GM21381 (cell line): ENCODE results near the gene CKM.
"Not testable (repeated sequence)": the region's sequence is repeated elsewhere in the genome, so short reads cannot be mapped to it uniquely, and the experiment has no call there.

ENCODE experiments used
- ATAC-seq: cut with Tn5 transposase; IDR thresholded peaks from one replicate; pipeline ENCODE4 v1.9.1; 2021; ENCODE audit warnings: mild to moderate bottlenecking, moderate library complexity; ENCODE audit not compliant: unreplicated experiment

Gene CKM

DNA sequence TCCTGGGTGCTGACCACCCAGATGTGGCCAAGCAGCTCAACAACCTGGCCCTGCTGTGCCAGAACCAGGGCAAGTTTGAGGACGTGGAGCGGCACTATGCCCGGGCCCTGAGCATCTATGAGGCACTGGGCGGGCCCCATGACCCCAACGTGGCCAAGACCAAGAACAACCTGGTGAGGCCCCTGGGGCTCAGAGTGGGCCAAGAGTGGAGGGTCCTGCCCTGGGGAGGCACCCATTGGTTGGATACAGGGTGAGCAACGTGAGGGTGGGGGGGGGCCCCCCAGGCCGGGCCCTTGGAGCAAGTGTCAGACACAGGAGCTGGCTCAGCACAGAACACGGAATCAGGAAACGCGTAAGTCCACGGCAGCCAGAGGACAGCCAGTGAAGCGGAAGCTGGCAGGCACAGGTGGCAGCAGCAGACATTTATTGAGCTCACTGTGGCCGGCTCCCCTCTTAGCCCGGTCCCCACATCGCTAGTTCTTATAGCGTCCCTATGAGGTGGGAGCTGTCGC is 26.8 kb upstream of the CKM start:
- ATAC-seq = no peak

DNA sequence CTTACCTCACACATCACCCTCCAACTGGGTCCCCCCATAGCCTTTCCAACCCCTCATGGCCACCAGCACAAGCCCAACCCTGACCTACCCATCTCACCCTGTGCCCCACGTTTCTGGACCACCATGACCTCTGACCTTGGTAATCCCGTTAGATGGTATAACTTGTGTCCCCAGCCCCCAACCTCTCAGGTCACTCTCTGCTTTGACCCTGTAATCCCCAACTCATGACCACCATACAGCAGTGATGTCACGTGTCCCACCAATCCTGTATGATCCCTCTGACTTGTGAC is 26.4 kb upstream of the CKM start:
- ATAC-seq = no peak

DNA sequence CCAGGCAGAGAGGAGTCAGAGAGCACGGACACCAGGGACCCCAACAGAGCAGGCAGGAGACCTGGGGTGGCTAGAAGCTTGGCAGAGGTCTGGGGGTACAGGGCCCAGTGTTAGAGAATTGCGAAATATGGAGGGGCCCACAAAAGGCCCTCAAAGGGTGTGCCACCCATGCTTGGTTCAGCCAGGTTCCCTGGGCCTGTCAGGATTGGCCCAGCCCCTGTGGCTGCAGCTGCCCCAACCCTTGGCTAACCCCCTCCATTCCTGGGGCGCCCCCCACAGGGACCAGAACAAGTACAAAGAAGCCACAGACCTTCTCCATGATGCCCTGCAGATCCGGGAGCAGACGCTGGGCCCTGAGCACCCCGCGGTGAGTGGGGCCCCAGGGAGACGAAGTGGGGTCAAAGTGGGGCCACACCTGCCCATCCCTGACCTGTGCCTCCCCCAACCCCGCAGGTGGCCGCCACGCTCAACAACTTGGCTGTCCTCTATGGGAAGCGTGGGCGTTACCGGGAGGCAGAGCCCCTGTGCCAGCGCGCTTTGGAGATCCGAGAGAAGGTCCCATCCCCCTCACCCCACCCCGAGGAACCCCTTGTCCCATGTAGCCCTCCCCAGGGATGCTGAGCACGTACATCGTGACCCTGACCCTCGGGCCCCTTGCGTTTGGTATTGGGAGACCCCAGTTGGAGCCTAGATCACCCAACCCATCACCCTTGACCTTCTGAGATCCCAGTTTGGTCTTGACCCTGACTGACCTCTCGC is 25.9 kb upstream of the CKM start:
- ATAC-seq = no peak

DNA sequence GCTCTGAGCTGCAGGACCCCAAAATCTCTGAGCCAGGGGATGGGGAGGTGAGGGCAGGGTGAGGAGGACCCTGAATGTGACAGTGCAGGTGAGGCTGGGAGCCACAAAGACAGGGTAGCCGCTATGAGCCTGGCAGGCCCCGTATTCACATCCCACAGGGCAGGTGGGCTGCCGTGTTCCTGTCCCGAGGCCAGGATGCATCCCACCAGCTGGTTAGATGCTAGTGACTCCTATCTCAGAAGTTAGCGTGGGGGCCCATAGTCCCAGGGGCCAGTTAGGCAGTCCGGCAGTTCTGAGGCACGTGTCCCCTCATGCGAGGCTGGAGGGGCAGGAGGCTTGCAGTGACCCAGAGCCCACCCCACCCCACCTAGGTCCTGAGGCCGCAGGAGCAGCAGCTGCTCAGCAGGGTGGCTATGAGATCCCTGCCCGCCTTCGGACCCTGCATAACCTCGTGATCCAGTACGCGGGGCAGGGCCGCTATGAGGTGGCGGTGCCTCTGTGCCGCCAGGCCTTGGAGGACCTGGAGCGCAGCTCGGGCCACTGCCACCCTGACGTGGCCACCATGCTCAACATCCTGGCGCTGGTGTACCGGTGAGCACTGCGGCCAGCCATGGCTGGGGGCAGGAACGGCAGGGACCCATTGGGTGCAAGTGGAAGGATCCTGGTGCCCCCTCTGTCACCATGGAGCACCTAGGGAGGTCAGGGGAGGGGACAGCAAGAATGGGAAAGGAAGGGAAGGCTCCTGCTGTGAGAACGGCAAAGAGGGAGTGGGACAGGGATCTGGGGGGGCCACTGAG is 25.1 kb upstream of the CKM start:
- no peak for ATAC-seq

DNA sequence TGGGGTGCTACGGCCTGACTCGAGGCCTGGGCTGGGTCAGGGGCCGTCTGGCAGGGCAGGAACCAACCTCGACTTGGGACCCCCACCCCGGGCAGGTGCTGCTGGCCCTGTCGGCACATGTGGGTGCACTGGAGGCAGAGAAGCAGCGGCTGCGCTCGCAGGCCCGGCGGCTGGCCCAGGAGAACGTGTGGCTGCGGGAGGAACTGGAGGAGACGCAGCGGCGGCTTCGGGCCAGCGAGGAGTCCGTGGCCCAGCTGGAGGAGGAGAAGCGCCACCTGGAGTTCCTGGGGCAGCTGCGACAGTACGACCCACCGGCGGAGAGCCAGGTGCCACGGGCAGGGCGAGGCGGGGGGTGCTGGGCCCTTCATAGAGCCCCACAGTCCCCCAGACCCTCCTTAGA is 23.8 kb upstream of the CKM start:
- no peak for ATAC-seq

DNA sequence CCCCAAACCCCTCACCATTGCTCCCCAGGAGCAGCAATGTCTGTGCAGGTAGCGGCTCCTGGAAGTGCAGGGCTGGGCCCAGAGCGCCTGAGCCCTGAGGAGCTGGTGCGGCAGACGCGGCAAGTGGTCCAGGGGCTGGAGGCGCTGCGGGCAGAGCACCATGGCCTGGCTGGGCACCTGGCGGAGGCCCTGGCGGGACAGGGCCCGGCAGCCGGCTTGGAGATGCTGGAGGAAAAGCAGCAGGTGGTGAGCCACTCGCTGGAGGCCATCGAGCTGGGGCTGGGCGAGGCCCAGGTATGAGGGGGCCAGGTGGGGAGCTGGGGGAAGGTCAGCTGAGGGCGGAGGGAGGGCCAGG is 22.8 kb upstream of the CKM start:
- no peak for ATAC-seq

DNA sequence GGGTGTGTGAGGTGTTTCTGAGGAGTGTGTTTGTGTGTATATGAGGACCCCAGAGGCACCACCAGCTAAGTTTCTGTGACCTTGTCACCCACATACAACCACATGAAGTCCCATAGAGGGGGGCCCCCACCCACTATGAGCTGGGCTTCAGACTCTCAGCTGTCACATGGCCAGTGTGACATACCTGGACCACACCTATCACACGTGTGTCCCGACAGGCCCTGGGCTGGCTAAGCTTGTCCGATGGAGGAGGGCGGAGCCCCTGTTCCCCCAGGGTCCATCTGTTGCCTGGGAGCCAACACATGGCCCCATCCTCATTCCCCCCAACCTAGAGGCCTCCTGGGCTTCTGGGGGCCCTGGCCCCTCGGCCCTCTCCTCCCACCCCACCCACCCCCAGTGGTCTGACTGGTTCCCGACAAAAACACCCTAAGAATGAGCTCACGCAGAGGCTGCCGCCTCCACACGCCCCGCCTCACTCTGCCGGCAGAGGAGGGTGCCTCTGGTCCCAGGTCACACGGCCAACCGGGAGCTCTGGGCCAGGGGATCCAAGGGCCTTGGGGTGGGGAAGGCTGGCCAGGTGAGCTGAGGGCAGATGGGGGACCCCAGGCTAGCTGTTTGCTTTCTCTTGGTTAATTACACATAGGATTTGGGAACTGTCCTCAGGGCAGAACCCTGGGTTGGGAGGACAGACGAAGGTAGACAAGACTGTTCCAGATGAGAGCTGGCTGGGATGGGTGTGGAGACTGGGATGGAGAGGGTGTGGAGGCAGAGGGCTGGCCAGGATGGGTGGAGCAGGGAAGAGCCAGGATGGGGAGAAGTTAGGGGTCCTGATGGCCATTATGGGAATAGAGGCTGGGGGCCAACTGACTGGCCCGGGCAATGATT is 22.2 kb upstream of the CKM start:
- no peak for ATAC-seq

DNA sequence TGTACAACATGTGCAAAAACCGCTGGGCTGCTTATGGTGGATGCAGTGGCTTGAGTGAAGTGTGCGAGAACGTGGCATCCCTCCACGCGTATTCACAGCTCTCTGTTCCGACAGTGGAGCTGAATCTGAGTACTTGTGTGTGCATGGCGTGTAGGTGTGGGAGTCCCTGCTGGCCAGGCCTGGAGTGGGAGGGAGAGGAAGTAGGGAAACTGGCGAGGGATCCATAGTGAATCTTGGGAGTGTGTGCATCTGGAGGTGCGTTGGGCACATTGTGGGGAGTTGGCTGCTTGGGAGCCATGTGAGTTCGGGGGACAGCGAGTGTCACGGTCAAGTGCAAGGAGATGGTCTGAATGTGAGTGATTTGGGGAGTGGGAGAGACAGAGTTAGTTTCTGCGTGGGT is 20.2 kb upstream of the CKM start:
- no peak for ATAC-seq

DNA sequence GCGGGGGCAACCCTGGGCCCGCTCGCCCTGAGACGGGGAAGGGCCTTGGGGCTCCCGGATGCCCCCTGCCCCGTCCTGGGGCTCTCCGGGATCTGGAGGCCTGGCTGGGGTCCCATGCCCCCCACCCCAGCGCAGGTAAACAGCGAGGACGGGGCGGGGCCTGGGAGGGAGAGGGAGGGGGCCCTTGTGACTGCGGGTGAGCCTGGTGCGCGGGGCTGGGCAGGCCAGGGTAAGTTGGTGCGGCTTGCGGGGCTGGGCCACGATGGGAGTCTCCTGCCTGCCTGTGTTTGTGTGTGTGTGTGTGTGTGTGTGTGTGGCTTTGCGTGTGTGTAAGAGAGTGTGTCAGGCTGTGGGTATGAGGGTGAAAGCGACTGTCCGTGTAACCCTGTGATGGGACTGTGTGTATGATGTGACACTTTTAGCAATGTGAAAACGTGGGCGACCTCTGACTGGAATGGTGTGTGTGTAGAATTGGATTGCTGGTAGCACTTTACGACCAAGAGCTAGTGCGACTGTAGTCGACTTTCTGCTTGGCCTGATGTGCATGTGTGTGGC is 18.3 kb upstream of the CKM start:
- ATAC-seq = no peak

DNA sequence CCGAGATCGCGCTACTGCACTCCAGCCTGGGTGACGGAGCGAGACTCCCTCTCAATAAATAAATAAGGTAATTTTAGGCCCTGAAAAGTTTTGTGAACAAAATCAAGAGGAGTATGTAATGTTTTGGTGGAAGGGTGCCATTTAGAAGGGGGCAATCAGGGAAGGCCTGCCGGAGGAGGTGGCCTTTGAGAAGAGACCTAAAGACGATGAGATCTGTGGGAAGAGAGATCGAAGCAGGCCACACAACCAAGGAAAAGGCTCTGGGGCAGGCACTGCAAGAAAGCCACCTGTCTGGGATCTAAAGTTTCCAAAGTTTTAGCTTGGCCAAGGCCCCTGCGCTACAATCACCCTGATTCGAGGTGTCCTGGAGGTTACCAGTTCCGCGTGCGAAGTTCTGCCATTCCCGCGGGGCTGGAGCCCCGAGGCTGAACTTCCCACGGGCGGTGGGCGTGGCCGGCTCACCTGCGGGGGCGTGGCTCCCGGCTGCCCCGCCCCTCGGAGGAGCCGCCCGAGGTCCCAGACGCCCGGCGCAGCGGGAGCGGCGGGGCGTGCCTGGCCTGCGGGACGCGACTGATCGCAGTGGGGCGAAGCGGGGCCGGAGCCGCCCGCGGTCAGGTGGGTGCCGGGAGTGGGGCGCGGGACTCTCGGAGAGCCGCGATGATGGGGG is 17.7 kb upstream of the CKM start, which contains the start of gene KLC3:
Gene KLC3 (plus strand): TSS at position 519 of the 667 bp plus-strand sequence. CDS start 4,792 bp downstream, outside the sequence.
- ATAC-seq = no peak

DNA sequence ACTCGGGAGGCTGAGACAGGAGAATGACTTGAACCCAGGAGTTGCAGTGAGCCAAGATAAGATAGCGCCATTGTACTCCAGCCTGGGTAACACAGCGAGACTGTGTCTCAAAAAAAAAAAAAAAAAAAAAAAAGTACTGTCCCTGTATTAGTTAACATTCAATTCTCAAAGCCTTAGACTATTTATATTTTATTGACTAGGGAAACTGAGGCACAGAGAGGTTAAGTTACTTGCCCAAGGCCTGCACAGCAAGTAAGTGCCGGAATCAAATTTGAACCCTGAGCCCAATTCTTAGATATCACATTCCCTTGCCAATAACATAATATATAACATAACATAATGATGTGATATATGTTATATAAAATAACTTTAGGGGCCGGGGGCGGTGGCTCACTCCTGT is 17.0 kb upstream of the CKM start:
- no peak for ATAC-seq

DNA sequence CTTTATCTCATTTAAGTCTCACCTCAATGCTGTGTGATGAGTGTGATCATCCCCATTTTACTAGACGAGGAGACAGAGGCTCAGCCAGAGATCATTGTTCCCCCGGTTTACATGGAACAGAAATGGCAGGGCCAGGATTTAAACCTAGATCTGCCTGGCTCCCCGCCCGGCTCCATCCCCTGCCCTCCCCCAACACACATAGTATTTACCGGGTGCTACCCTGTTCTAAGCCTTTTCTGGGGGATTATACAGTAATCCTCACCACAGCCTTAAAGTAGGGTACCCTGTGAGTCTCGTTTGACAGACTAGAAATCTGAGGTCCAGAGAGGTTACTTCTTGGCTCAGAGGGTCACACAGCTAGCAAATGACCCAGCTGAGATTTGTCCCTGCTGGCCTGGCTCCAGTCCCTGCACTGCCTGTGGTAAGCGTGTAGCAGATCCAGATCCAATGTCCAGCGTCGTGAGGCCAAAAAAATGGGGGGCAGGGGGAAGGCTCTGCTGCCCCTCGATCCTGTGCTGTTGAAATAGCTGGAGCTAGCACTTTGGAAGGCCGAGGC is 14.1 kb upstream of the CKM start:
- no peak for ATAC-seq

DNA sequence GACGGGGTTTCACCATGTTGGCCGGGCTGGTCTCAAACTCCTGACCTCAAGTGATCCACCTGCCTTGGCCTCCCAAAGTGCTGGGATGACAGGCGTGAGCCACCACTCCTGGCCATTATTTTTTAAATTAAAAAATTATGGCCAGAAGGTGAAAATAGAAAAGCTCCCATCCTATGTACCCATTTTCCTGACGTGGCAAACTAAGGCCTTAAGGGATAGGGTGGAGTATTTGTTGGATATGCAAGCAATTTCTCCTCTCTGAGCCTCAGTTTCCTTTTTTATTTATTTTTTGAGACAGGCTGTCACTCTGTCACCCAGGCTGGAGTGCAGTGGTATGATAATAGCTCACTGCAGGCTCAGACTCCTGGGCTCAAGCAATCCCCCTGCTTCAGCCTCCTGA is 12.2 kb upstream of the CKM start:
- ATAC-seq = not testable (repeated sequence)

DNA sequence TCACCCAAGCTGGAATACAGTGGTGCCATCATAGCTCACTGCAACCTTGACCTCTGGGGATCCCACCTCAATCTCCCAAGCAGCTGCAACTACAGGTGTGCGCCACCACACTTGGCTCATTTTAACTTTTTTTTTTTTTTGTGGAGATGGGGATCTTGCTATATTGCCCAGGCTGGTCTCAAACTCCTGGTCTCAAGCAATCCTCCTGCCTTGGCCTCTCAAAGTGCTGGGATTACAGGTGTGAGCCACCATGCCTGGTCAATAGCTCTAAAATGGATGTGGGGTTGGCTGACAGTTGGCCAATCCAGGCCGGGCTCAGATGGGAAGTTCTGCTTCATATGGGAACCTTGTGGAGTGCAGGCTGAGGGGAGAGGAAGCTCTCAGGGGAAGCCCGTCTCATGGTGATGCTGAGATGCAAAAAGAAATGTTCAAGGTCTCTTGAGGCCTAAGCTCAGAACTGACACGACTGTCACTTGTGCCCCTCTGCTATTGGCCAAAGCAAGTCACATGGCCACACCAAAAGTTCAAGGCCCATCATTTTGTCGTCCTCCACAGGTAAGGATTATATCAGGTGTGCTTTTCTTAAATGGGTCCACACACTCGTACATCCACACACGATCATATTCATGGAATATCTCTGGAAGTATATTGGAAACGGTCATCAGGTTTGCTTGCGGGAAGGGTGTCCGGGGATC is 11.1 kb upstream of the CKM start:
- no peak for ATAC-seq

DNA sequence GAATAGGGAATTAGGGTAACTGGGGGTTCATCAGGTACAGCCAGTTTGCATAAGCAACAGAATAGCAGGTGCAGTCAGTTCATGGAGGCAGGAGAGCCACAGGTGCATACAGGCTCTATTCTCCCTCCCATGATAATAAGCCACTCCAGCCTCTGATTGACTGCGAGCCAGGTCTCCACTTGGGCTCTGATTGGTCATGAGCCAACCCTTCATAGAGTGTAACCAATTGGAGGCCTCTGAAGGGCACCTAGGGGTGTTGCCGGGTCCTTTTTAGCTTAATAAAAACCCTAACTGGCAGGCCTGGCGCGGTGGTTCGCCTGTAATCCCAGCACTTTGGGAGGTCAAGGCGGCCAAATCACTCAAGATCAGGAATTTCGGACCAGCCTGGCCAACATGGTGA is 8.7 kb upstream of the CKM start:
- ATAC-seq = no peak

DNA sequence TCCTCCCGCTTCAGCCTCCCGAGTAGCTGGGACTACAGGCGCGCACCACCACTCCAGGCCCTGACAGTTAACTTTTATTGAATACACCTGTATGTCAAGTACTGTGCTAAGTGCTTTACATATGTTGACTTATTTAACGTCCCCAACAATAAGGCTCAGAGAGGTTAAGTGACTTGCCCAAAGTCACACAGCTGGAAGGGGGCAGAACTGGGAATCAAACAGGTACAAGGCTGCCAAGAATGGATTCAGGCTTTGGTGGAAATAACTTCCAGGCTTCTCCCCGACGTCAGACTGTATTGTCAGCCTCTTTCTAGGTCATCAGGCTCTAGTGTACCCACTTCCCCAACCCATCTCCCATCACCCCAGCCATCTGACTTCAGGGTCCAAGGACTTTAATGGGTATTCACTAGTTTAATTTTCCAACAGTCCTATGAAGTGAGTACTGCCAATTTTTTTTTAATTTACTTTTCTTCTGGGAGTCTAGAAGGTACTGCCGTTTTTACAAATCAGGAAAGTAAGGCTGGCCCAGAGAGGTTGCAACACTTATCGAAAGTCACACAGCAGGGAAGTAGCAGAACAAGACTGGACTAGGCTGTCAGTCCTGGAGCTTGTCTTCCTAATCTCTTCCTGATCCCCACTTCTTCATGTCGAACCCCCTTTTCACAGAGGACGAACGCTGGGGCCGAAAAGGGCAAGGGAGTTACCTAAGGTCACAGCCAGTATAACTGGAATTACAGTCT is 4.9 kb upstream of the CKM start:
- ATAC-seq = no peak

DNA sequence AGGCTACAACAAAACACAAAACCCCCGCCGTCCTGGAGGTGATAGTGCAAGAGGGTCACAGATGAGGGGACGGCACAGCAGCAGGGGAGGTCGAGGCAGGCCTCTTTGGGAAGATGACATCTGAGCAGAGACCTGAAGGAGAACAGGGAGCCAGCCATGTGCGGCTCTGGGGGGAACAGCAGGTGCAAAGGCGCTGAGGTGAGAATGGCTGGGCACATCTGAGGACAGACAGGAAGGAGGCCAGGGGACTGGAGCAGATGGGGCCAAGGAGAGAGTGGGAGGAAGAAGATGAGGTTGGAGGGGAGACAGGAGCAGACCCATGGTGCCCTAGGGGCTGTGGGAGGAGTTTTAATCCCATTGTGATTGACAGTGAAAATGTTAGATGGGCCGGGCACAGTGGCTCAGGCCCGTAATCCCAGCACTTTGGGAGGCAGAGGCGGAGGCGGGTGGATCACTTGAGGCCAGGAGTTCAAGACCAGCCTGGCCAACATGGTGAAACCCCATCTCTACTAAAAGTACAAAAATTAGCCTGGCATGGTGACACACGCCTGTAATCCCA is 1.8 kb upstream of the CKM start:
- ATAC-seq = no peak

DNA sequence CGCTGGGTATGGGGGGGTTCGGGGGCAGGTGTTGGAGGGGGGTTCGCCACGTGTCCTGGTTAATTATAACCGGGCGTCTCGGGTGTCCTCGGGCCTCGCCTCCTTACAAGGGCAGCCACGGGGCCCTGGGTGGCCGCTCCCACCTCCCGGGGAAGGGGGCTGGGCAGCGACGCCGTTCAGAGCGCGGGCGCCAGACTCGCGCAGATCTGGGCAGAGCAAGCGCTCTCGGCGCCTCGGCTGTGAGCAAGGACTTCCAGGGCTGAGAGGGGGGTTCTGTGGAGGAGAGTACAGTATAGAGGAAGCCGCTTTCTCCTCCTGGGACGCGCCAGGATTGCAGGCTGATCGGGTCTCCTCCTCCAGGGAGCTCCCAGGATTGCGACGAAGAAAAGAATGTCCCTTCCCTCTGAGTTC is 1.0 kb upstream of the CKM start:
- no peak for ATAC-seq

DNA sequence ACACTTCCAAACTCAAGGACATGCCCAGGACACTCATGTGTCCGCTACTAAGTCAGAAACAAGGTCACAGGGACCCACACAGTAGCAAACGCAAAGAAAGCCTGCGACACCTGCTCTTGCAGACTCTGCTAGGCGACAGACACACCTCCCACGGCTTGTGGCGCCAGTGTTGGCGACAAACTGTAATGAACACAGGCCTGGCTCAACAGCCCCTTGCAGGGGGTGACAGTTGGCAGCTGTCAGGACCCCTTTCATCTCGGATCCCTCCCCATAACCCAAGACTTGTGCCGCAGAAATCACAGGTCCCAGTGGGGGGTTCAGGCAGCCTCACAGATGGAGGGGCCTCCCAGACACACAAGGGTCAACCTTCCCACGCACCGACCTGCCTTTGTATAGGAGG is 364 bp downstream of the CKM start:
- ATAC-seq = no peak
